IMR-90 (cell line): Measurements from ENCODE around the gene SLC39A6. TPM values are rescaled to one million over a fixed set of nuclear protein-coding genes. Genes with fewer than 3 reads are reported as not detected.

Source experiments
- ATAC-seq: fragments of 200-7000 bp; cut with Tn5 transposase; 2 replicates; pipeline ENCODE4 v1.9.1; 2020; ENCODE audit warnings: low read depth, mild to moderate bottlenecking, moderate library complexity
- BruUV-seq: library from RNA; stranded (reverse); fragments of 400-500 nt; replicated peaks from 2 replicates; lab custom pipeline; 2021; lab: Mats Ljungman, UMichigan
- CTCF ChIA-PET: fragments of 300-600 bp; formaldehyde crosslinking; extraction: SDS; loops from one replicate; lab custom pipeline; 2021; ENCODE audit warnings: antibody characterized with exemption; lab: Yijun Ruan, JAX
- POLR2A ChIA-PET: fragments of 300-600 bp; sonication (Branson Sonifier 250); formaldehyde crosslinking; loops from one replicate; lab custom pipeline; 2022; ENCODE audit warnings: antibody characterized with exemption; ENCODE audit not compliant: unreplicated experiment; lab: Charles Lee
- DNase-seq: peaks from one replicate; pipeline ENCODE4 v3.0.0; 2013
- H2AFZ ChIP-seq: replicated peaks from 2 replicates; pipeline ENCODE3; 2013; ENCODE audit warnings: low read length, mild to moderate bottlenecking; ENCODE audit not compliant: poor library complexity
- H2AK5ac ChIP-seq: 2 replicates; pipeline ENCODE4 v1.6.1; 2013; ENCODE audit warnings: low read depth, low read length, inconsistent platforms
- H2AK9ac ChIP-seq: replicated peaks from 2 replicates; pipeline ENCODE3; 2013; ENCODE audit warnings: mild to moderate bottlenecking, low read depth, low read length, moderate library complexity; ENCODE audit not compliant: poor library complexity
- H2BK120ac ChIP-seq: 2 replicates; pipeline ENCODE4 v1.6.1; 2013; ENCODE audit warnings: low read depth, low read length, inconsistent platforms
- H2BK15ac ChIP-seq: 3 replicates; pipeline ENCODE4 v1.6.1; 2013; ENCODE audit warnings: low read depth, low read length, inconsistent platforms
- H2BK20ac ChIP-seq: 2 replicates; pipeline ENCODE4 v1.6.1; 2013; ENCODE audit warnings: low read depth, mild to moderate bottlenecking, inconsistent platforms, low read length, moderate library complexity
- H2BK5ac ChIP-seq: 2 replicates; pipeline ENCODE4 v1.6.1; 2013; ENCODE audit warnings: mild to moderate bottlenecking, low read depth, low read length, inconsistent platforms; ENCODE audit not compliant: poor library complexity, severe bottlenecking
- H3K14ac ChIP-seq: replicated peaks from 2 replicates; pipeline ENCODE4 v1.6.1; 2013; ENCODE audit warnings: low read depth, low read length, inconsistent platforms
- H3K18ac ChIP-seq: 2 replicates; pipeline ENCODE4 v1.6.1; 2013; ENCODE audit warnings: low read depth, low read length, control low read depth
- H3K23ac ChIP-seq: 2 replicates; pipeline ENCODE4 v1.6.1; 2013; ENCODE audit warnings: low read depth, low read length, inconsistent platforms
- H3K27ac ChIP-seq: 2 replicates; pipeline ENCODE4 v1.5.1; 2013; ENCODE audit warnings: mild to moderate bottlenecking, control low read depth, low read length; ENCODE audit not compliant: insufficient read depth
- H3K27me3 ChIP-seq: 2 replicates; pipeline ENCODE4 v1.6.1; 2013; ENCODE audit warnings: low read length; ENCODE audit not compliant: control insufficient read depth, insufficient read depth
- H3K36me3 ChIP-seq: 2 replicates; pipeline ENCODE4 v1.6.1; 2013; ENCODE audit warnings: low read length, mixed read lengths; ENCODE audit not compliant: control insufficient read depth, insufficient read depth
- H3K4ac ChIP-seq: 2 replicates; pipeline ENCODE4 v1.6.1; 2013; ENCODE audit warnings: low read depth, low read length, inconsistent platforms
- H3K4me1 ChIP-seq: 2 replicates; pipeline ENCODE4 v1.6.1; 2013; ENCODE audit warnings: low read length, mixed read lengths; ENCODE audit not compliant: control insufficient read depth, insufficient read depth
- H3K4me2 ChIP-seq: 2 replicates; pipeline ENCODE4 v1.6.1; 2013; ENCODE audit warnings: low read depth, mild to moderate bottlenecking, control low read depth, low read length, moderate library complexity
- H3K4me3 ChIP-seq: 2 replicates; pipeline ENCODE4 v1.5.1; 2013; ENCODE audit warnings: low read depth, mild to moderate bottlenecking, control low read depth, low read length, moderate library complexity; ENCODE audit not compliant: insufficient read depth
- H3K56ac ChIP-seq: 2 replicates; pipeline ENCODE4 v1.6.1; 2013; ENCODE audit warnings: low read length, inconsistent platforms; ENCODE audit not compliant: insufficient read depth; ENCODE audit errors: extremely low read depth
- H3K79me1 ChIP-seq, 2 experiments: 2 replicates each; pipeline ENCODE4 v1.6.1; 2013; ENCODE audit warnings: low read length in 2 of 2, inconsistent platforms in 1 of 2, low read depth in 1 of 2
- H3K9ac ChIP-seq: 2 replicates; pipeline ENCODE4 v1.6.1; 2013; ENCODE audit warnings: low read depth, low read length, control low read depth
- H3K9me1 ChIP-seq: 2 replicates; pipeline ENCODE4 v1.6.1; 2013; ENCODE audit warnings: low read length, inconsistent platforms; ENCODE audit not compliant: insufficient read depth
- H3K9me3 ChIP-seq: 2 replicates; pipeline ENCODE4 v1.6.1; 2013; ENCODE audit warnings: low read length; ENCODE audit not compliant: control insufficient read depth, insufficient read depth
- H4K20me1 ChIP-seq: 2 replicates; pipeline ENCODE4 v1.6.1; 2013; ENCODE audit warnings: low read length, inconsistent platforms; ENCODE audit not compliant: insufficient read depth
- H4K5ac ChIP-seq: 2 replicates; pipeline ENCODE4 v1.6.1; 2013; ENCODE audit warnings: mild to moderate bottlenecking, low read depth, low read length, control low read depth
- H4K8ac ChIP-seq, 2 experiments: 2 replicates each; pipeline ENCODE4 v1.6.1; 2013; ENCODE audit warnings: low read depth in 2 of 2, low read length in 2 of 2, control low read depth in 1 of 2, inconsistent platforms in 1 of 2
- H4K91ac ChIP-seq: 2 replicates; pipeline ENCODE4 v1.6.1; 2013; ENCODE audit warnings: low read depth, low read length, inconsistent platforms; ENCODE audit not compliant: insufficient read depth
- CHD1 ChIP-seq: IDR thresholded peaks from 2 replicates; pipeline ENCODE4 v1.6.1; 2012; ENCODE audit warnings: low read depth, low read length, improper control_type of control experiment
- CTCF ChIP-seq: conservative IDR thresholded peaks from 2 replicates; pipeline ENCODE4 v1.5.1; 2012; ENCODE audit warnings: mild to moderate bottlenecking, low read depth, low read length, improper control_type of control experiment
- ELK1 ChIP-seq: fragments of 150-350 bp; IDR thresholded peaks from 2 replicates; pipeline ENCODE4 v1.6.1; 2016; ENCODE audit warnings: low read depth, mild to moderate bottlenecking, low read length, moderate library complexity, borderline replicate concordance
- MXI1 ChIP-seq: IDR thresholded peaks from 2 replicates; pipeline ENCODE4 v1.6.1; 2012; ENCODE audit warnings: low read depth, mild to moderate bottlenecking, low read length, moderate library complexity, borderline replicate concordance
- NFE2L2 ChIP-seq: fragments of 150-350 bp; IDR thresholded peaks from 2 replicates; pipeline ENCODE4 v1.6.1; 2016; ENCODE audit warnings: low read depth, mild to moderate bottlenecking, low read length
- RAD21 ChIP-seq: IDR thresholded peaks from 2 replicates; pipeline ENCODE4 v1.6.1; 2012; ENCODE audit warnings: low read length, improper control_type of control experiment
- RCOR1 ChIP-seq: IDR thresholded peaks from 2 replicates; pipeline ENCODE4 v1.6.1; 2012; ENCODE audit warnings: mild to moderate bottlenecking, low read length, improper control_type of control experiment; ENCODE audit not compliant: insufficient replicate concordance
- RFX5 ChIP-seq: IDR thresholded peaks from 2 replicates; pipeline ENCODE4 v1.8.0; 2012; ENCODE audit warnings: low read depth, mild to moderate bottlenecking, low read length, moderate library complexity
- SMC3 ChIP-seq: fragments of 150-350 bp; IDR thresholded peaks from 2 replicates; pipeline ENCODE4 v1.6.1; 2016; ENCODE audit warnings: low read depth, mild to moderate bottlenecking, antibody characterized with exemption, low read length, moderate library complexity
- WGBS, 2 experiments: methylation state at CpG; one replicate each; pipeline versions ENCODE4 v1.1.5 to v1.1.7; 2013; ENCODE audit warnings: missing lambda C conversion rate in 2 of 2; ENCODE audit not compliant: insufficient read length in 1 of 2; ENCODE audit errors: extremely low coverage in 2 of 2; 5-methylcytosine and 5-hydroxymethylcytosine counted together
- dilution Hi-C: fragments of 300-500 bp; cut with HindIII; formaldehyde crosslinking; loops from one replicate; pipeline ENCODE4 v1.14.3; 2018; ENCODE audit warnings: low sequenced_read_pairs; ENCODE audit not compliant: unreplicated experiment
- in situ Hi-C: fragments of 300-500 bp; cut with MboI; formaldehyde crosslinking; loops from 3 replicates; pipeline ENCODE4 v1.14.3; 2019; ENCODE audit warnings: low sequenced_read_pairs, inconsistent platforms, mixed read lengths
- intact Hi-C: fragments of 100-400 bp; cut with micrococcal nuclease; formaldehyde crosslinking; loops from 2 replicates; pipeline ENCODE4 v1.10.0; 2022
- polyA plus RNA-seq, 3 experiments: library from polyadenylated mRNA; depleted of rRNA; stranded (reverse); fragments of >200 nt; gene quantifications; 2 replicates each; pipeline ENCODE4 v1.2.3, GENCODE V29; 2012; ENCODE audit warnings: low replicate concordance in 1 of 3
- total RNA-seq: library from RNA; depleted of rRNA; stranded (reverse); fragments of >200 nt; gene quantifications from 2 replicates; pipeline ENCODE4 v1.2.3, GENCODE V29; 2012

SLC39A6 gene
- total and polyA plus RNA-seq, 2 of the 4 experiments (the other 2 are of a cell fraction): 48.7 to 91.9 TPM

GRCh38 chr18:36141576-36141975 lies 12.4 kb upstream of the SLC39A6 start:
- Histone ChIP-seq H3K4ac (no peak overlapping the region), H2BK120ac (no peak overlapping the region), H4K91ac (no peak overlapping the region), H3K9me3 (no peaks in the 10 kb centered on the region), H3K9ac (no peak overlapping the region), H3K36me3 (peaks cover 51% of the 10 kb centered on the region), H4K20me1 (no peaks in the 10 kb centered on the region), H3K4me3 (no peak overlapping the region), H3K27me3 (no peaks in the 10 kb centered on the region), H2AK5ac (no peak overlapping the region), H2BK5ac (no peak overlapping the region), H3K56ac (no peak overlapping the region), H3K27ac (no peak overlapping the region), H4K8ac (no peak overlapping the region), H3K18ac (no peak overlapping the region), H2AK9ac (no peak overlapping the region), H3K23ac (no peak overlapping the region), H4K5ac (no peak overlapping the region), H2BK15ac (no peak overlapping the region), H3K4me1 (no peaks in the 10 kb centered on the region), H3K9me1 (no peaks in the 10 kb centered on the region; the same call in 1 of the 2 replicates), H2AFZ (no peak overlapping the region), H2BK20ac (no peak overlapping the region), H3K79me1 (peaks cover 2 to 3% of the 10 kb centered on the region in 2 experiments; a peak in 2 of 4 replicates), H3K4me2 (no peak overlapping the region), H3K14ac (no peak overlapping the region)
- no CpG with 5 or more reads among the region's 4 CpGs for WGBS, 2 experiments
- POLR2A ChIA-PET: no interaction called here
- intact Hi-C loops (no loop called here), in situ Hi-C loops (no loop called here), dilution Hi-C loops (no loop called here)
- ATAC-seq (no peak), DNase-seq (no peak)
- TF ChIP-seq SMC3 (no peak), RCOR1 (no peak), NFE2L2 (no peak), ELK1 (no peak), CTCF (no peak), MXI1 (no peak), RFX5 (no peak), RAD21 (no peak), CHD1 (no peak)
- CTCF ChIA-PET: no interaction called here
- no TSS peak for BruUV-seq
